WTC11 (cell line): Measurements from ENCODE around the gene ZBTB47.

Experiments
- ETV6 ChIP-seq: sonication (generic); formaldehyde crosslinking; IDR thresholded peaks from 2 replicates; pipeline ENCODE4 v1.8.1; 2022; ENCODE audit warnings: mild to moderate bottlenecking, missing genetic modification reagents
- MAX ChIP-seq: sonication (generic); formaldehyde crosslinking; IDR thresholded peaks from 2 replicates; pipeline ENCODE4 v1.8.0; 2022; ENCODE audit warnings: mild to moderate bottlenecking, missing genetic modification reagents
- NR2C2 ChIP-seq: sonication (generic); formaldehyde crosslinking; IDR thresholded peaks from 2 replicates; pipeline ENCODE4 v1.8.0; 2022; ENCODE audit warnings: mild to moderate bottlenecking, missing genetic modification reagents
- PRDM15 ChIP-seq: sonication (generic); formaldehyde crosslinking; IDR thresholded peaks from 2 replicates; pipeline ENCODE4 v1.8.0; 2022; ENCODE audit warnings: missing genetic modification reagents
- ZNF121 ChIP-seq: sonication (generic); formaldehyde crosslinking; IDR thresholded peaks from 2 replicates; pipeline ENCODE4 v1.8.0; 2023; ENCODE audit warnings: missing genetic modification reagents
- TF ChIP-seq, protein P1 (sequence below): fragments of 200-600 bp; IDR thresholded peaks from 2 replicates; pipeline ENCODE4 v1.8.0; 2022; ENCODE audit warnings: antibody characterized with exemption
- TF ChIP-seq, protein P2 (sequence below): sonication (generic); formaldehyde crosslinking; conservative IDR thresholded peaks from 2 replicates; pipeline ENCODE4 v1.8.1; 2023; ENCODE audit warnings: mild to moderate bottlenecking, low read depth, missing genetic modification reagents, moderate library complexity

- TF ChIP-seq MAX (CRISPR knock-in tag) (no peak), PRDM15 (CRISPR knock-in tag) (no peak), ZNF121 (CRISPR knock-in tag) (no peak), NR2C2 (CRISPR knock-in tag) (no peak), ETV6 (CRISPR knock-in tag) (no peak)
- TF ChIP-seq, protein P1, sequence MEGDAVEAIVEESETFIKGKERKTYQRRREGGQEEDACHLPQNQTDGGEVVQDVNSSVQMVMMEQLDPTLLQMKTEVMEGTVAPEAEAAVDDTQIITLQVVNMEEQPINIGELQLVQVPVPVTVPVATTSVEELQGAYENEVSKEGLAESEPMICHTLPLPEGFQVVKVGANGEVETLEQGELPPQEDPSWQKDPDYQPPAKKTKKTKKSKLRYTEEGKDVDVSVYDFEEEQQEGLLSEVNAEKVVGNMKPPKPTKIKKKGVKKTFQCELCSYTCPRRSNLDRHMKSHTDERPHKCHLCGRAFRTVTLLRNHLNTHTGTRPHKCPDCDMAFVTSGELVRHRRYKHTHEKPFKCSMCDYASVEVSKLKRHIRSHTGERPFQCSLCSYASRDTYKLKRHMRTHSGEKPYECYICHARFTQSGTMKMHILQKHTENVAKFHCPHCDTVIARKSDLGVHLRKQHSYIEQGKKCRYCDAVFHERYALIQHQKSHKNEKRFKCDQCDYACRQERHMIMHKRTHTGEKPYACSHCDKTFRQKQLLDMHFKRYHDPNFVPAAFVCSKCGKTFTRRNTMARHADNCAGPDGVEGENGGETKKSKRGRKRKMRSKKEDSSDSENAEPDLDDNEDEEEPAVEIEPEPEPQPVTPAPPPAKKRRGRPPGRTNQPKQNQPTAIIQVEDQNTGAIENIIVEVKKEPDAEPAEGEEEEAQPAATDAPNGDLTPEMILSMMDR, result no peak
- TF ChIP-seq, protein P2, sequence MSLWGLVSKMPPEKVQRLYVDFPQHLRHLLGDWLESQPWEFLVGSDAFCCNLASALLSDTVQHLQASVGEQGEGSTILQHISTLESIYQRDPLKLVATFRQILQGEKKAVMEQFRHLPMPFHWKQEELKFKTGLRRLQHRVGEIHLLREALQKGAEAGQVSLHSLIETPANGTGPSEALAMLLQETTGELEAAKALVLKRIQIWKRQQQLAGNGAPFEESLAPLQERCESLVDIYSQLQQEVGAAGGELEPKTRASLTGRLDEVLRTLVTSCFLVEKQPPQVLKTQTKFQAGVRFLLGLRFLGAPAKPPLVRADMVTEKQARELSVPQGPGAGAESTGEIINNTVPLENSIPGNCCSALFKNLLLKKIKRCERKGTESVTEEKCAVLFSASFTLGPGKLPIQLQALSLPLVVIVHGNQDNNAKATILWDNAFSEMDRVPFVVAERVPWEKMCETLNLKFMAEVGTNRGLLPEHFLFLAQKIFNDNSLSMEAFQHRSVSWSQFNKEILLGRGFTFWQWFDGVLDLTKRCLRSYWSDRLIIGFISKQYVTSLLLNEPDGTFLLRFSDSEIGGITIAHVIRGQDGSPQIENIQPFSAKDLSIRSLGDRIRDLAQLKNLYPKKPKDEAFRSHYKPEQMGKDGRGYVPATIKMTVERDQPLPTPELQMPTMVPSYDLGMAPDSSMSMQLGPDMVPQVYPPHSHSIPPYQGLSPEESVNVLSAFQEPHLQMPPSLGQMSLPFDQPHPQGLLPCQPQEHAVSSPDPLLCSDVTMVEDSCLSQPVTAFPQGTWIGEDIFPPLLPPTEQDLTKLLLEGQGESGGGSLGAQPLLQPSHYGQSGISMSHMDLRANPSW (CRISPR knock-in tag), result no peak
Measured at GRCh38 chr3:42660131-42660715, 6.7 kb downstream of the ZBTB47 start.
